Thyroid gland (tissue), 4 donors: ENCODE measurements around the gene UNG. TPM values are rescaled to one million over a fixed set of nuclear protein-coding genes. Genes with fewer than 3 reads are reported as not detected.
"Not testable (repeated sequence)": the region's sequence is repeated elsewhere in the genome, so short reads cannot be mapped to it uniquely, and the experiment has no call there.

Experiments used
- DNase-seq, 2 donors: peaks; one replicate each; pipeline ENCODE4 v3.0.0-alpha.2; 2019
- H3K27ac ChIP-seq, 3 donors: fragments of 200-600 bp; sonication (generic); 1 replicate in 2 of 3; 2 replicates in 1 of 3; pipeline ENCODE4 v1.5.1; 2016 to 2019; ENCODE audit warnings: mild to moderate bottlenecking in 1 of 3, moderate library complexity in 1 of 3
- H3K27me3 ChIP-seq: fragments of 200-600 bp; sonication (generic); one replicate; pipeline ENCODE4 v1.5.1; 2019
- H3K36me3 ChIP-seq, 2 donors: fragments of 200-600 bp; sonication (generic); one replicate each; pipeline ENCODE4 v1.5.1; 2016 to 2019
- H3K4me1 ChIP-seq, 2 donors: fragments of 200-600 bp; sonication (generic); one replicate each; pipeline ENCODE4 v1.5.1; 2017 to 2019
- H3K4me3 ChIP-seq, 3 donors: fragments of 200-600 bp; sonication (generic); replicated peaks in 1 of 3; 1 replicate in 2 of 3; 2 replicates in 1 of 3; pipeline ENCODE4 v1.5.1; 2016; ENCODE audit warnings: mild to moderate bottlenecking in 1 of 3
- H3K9me3 ChIP-seq: fragments of 200-600 bp; sonication (generic); one replicate; pipeline ENCODE4 v1.5.1; 2017
- POLR2A ChIP-seq, 2 donors: fragments of 450-650 bp; IDR thresholded peaks; one replicate each; pipeline ENCODE4 v1.6.1; 2017; ENCODE audit warnings: antibody characterized with exemption in 2 of 2, mild to moderate bottlenecking in 2 of 2, moderate library complexity in 1 of 2
- WGBS, 2 donors: methylation state at CpG; one replicate each; pipeline ENCODE4 v1.1.5; 2017; 5-methylcytosine and 5-hydroxymethylcytosine counted together
- intact Hi-C: fragments of 100-400 bp; cut with DNase I; formaldehyde crosslinking; loops from one replicate; pipeline ENCODE4 v1.15.1; 2023
- total RNA-seq, 4 donors: library from RNA; depleted of rRNA; stranded (reverse); fragments of >200 nt; gene quantifications; one replicate each; pipeline ENCODE4 v1.2.3, GENCODE V29; 2016
- TF ChIP-seq, protein P1 (sequence below), 6 experiments: fragments of 200-600 bp in 3 of 6; fragments of 450-650 bp in 3 of 6; sonication (generic) in 3 of 6; IDR thresholded peaks; one replicate each; pipeline ENCODE4 v1.5.1; 2016 to 2019; ENCODE audit warnings: antibody characterized with exemption in 6 of 6, mild to moderate bottlenecking in 2 of 6, inconsistent platforms in 1 of 6, moderate library complexity in 1 of 6

Gene UNG
- total RNA-seq: 10 to 100 TPM; 33.1 to 45.5 (median 37.5) TPM

DNA sequence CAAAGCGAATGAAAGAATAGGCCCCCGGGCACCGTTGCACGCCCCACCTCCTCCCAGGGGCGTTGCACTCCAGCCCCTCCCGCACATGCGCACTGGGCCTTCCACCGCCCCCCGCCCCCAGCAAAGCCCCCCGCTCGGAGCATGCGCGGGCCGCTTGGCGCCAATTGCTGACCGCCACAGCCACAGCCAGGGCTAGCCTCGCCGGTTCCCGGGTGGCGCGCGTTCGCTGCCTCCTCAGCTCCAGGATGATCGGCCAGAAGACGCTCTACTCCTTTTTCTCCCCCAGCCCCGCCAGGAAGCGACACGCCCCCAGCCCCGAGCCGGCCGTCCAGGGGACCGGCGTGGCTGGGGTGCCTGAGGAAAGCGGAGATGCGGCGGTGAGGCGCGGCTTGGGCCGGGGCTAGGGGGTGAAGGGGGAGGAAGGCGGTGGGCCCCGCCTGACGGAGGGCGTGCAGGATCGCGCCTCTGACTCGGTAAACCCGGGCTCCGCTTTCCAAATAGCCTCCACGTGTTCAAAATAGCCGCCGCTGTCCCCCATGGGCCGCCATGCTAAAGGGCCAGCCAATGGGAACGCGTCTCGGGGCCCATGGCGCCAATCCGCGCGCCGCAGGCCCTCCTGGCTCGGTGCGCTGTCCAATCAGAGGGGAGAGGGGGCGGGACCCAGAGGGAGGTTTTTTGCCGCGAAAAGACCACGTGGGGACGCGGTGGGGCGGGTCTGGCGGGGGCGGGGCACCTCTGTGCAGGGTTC, at the start of gene UNG:
Gene UNG (plus strand): TSS at position 163 of the 748 bp plus-strand sequence. CDS start 83 bp downstream, at position 246.
- DNase-seq: peak; percentile 98
- TF ChIP-seq, protein P1, sequence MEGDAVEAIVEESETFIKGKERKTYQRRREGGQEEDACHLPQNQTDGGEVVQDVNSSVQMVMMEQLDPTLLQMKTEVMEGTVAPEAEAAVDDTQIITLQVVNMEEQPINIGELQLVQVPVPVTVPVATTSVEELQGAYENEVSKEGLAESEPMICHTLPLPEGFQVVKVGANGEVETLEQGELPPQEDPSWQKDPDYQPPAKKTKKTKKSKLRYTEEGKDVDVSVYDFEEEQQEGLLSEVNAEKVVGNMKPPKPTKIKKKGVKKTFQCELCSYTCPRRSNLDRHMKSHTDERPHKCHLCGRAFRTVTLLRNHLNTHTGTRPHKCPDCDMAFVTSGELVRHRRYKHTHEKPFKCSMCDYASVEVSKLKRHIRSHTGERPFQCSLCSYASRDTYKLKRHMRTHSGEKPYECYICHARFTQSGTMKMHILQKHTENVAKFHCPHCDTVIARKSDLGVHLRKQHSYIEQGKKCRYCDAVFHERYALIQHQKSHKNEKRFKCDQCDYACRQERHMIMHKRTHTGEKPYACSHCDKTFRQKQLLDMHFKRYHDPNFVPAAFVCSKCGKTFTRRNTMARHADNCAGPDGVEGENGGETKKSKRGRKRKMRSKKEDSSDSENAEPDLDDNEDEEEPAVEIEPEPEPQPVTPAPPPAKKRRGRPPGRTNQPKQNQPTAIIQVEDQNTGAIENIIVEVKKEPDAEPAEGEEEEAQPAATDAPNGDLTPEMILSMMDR (IDR thresholded peaks at IDR 0.05): no peak
- no peak for TF ChIP-seq POLR2A (IDR thresholded peaks at IDR 0.05)
- WGBS, 2 donors: 2% methylated on average over 10 to 12 of the region's 71 CpGs
- Histone ChIP-seq H3K9me3 (no peaks in the 10 kb centered on the region), H3K4me1 (peaks cover 18 to 29% of the 10 kb centered on the region in 2 donors), H3K4me3 (peak within 1 kb of the TSS; percentile 36 to 65 (median 62)), H3K27ac (peak within 1 kb of the TSS; percentile 19 to 81 (median 73)), H3K27me3 (no peaks in the 10 kb centered on the region), H3K36me3 (peaks cover under 1 to 9% of the 10 kb centered on the region in 2 donors)
- intact Hi-C loops: no loop called here

DNA sequence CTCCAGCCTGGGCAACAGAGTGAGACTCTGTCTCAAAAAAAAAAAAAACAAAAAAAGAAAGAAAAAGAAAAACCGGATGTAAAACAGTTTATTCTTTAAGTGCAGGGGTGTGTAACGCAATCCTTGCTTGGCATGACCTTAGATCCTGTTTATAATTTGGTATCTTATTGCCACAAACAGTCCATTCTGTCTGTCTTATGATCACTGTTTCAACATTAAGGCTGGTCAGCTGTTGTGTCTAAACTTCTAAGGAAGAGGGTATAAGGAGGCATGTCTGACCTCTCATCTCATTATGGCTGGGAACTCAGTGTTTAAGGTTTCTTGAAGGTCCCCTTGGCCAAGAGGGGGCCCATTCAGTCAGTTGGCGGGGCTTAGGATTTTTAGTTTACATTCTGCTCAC, 48.7 kb upstream of the UNG start:
- H3K9me3 ChIP-seq, DNase-seq, intact Hi-C loops, H3K27ac ChIP-seq, H3K36me3 ChIP-seq, H3K4me1 ChIP-seq, H3K4me3 ChIP-seq, H3K27me3 ChIP-seq: not testable (repeated sequence)
- 61 to 71% methylated on average over 3 of the region's 3 CpGs for WGBS, 2 donors

DNA sequence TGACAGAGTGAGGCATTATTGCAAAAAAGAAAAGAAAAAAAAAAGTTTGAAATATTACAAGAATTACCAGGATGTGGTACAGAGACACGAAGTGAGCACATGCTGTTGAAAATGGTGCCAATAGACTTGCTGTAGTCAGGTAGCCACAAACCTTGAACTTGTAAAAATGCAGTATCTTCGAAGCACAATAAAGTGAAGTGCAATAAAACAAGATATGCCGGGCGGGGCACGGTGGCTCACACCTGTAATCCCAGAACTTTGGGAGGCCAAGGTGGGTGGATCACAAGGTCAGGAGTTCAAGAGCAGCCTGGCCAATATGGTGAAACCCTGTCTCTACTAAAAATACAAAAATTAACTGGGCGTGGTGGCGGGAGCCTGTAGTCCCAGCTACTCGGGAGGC, 47.6 kb upstream of the UNG start:
- H3K27me3 ChIP-seq, H3K36me3 ChIP-seq, H3K27ac ChIP-seq, DNase-seq, intact Hi-C loops, H3K4me3 ChIP-seq, H3K9me3 ChIP-seq: not testable (repeated sequence)
- H3K4me1 ChIP-seq: peaks cover 7 to 12% of the 10 kb centered on the region in 2 donors
- 77 to 78% methylated on average over 8 of the region's 8 CpGs for WGBS, 2 donors

DNA sequence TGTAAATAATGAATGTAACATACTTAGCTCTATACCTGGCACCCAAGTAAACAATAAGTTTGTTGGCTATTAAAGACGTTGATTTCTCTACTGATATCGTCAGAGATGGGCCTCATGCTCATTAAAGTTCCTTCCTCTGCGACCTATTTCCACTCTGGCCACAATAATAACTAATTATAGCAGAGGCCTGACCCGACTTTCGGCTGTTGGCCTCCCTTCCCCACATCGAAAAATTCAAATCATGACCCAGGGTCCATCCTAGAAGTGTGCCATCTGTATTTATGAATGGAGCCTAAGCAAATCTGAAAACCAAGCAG, 45.3 kb upstream of the UNG start:
- 12% methylated on average over 6 of the region's 6 CpGs for WGBS, 2 donors
- Histone ChIP-seq H3K9me3 (no peaks in the 10 kb centered on the region), H3K27ac (peak overlapping the region; percentile 67 to 82 (median 72)), H3K27me3 (no peaks in the 10 kb centered on the region), H3K36me3 (no peaks in the 10 kb centered on the region), H3K4me3 (peak overlapping the region; percentile 81 to 97 (median 91)), H3K4me1 (peaks cover 7 to 12% of the 10 kb centered on the region in 2 donors)
- TF ChIP-seq, protein P1 (IDR thresholded peaks at IDR 0.05): no peak
- no peak for TF ChIP-seq POLR2A (IDR thresholded peaks at IDR 0.05)
- DNase-seq: no peak
- intact Hi-C loops: no loop called here

DNA sequence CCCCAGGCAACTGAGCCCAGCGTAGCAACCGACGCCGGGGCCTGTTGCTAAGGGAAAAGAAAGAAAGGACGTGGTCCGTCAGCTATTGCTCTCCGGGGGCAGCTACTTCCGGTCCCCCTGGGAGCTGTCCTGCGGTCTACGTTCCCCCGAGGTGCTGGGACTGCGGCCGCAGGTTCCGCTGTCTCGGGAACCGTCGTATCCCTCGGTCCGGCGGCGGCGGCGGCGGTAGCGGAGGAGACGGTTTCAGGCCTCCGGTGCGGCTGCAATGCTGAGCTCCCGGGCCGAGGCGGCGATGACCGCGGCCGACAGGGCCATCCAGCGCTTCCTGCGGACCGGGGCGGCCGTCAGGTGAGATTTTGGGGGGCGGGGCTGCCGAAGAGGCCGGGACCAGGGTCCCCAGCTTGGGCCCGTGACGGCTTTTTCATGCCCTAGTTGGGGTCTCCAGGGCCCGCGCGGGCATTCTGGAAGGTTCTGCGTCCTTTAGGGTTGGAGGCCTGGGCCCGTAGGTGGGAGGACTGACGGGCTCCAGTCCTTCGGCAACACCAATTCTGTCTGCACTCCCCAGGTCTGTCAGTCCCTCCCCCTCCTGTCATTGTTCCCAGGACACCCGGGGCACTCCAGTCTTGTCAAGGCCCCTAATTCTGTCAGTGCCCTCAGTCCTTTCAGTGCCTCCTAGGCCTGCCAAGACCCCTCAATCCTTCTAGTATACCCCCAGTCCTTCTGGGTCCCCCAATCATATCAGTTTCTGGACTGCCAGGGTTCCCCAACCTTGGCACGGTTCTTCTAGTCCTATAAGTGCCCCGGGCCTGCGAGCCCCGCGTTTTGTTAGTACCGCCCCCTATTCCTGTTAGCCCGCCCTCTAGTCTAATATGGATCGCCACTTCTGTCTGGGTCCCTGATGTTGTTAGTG, 44.7 kb upstream of the UNG start, which contains the start of gene USP30:
Gene USP30 (plus strand): TSS at position 163 of the 910 bp plus-strand sequence. CDS start 103 bp downstream, at position 266.
- peak; percentile 80 to 81 for DNase-seq
- Histone ChIP-seq H3K4me3 (peak within 1 kb of the TSS; percentile 81 to 97 (median 91)), H3K27me3 (no peaks in the 10 kb centered on the region), H3K9me3 (no peaks in the 10 kb centered on the region), H3K36me3 (peaks cover under 1 to 2% of the 10 kb centered on the region in 2 donors), H3K4me1 (peaks cover 7 to 12% of the 10 kb centered on the region in 2 donors), H3K27ac (peak within 1 kb of the TSS; percentile 67 to 82 (median 72))
- 0 to 1% methylated on average over 17 to 23 of the region's 61 CpGs for WGBS, 2 donors
- peak in 1 of 2 donors; percentile 41 for TF ChIP-seq POLR2A (IDR thresholded peaks at IDR 0.05)
- TF ChIP-seq, protein P1 (IDR thresholded peaks at IDR 0.05): peak in 1 of 6 experiments; percentile 23
- intact Hi-C loops: no loop called here
